SH-SY5Y (cell line): Measurements from ENCODE around the gene EFEMP2.

Experiments
- GATA2 ChIP-seq: IDR thresholded peaks from 2 replicates; pipeline ENCODE4 v1.6.1; 2011; ENCODE audit warnings: mild to moderate bottlenecking, low read depth, low read length
- GATA3 ChIP-seq: IDR thresholded peaks from 2 replicates; pipeline ENCODE4 v1.6.1; 2011; ENCODE audit warnings: low read depth, mild to moderate bottlenecking, low read length, moderate library complexity

DNA sequence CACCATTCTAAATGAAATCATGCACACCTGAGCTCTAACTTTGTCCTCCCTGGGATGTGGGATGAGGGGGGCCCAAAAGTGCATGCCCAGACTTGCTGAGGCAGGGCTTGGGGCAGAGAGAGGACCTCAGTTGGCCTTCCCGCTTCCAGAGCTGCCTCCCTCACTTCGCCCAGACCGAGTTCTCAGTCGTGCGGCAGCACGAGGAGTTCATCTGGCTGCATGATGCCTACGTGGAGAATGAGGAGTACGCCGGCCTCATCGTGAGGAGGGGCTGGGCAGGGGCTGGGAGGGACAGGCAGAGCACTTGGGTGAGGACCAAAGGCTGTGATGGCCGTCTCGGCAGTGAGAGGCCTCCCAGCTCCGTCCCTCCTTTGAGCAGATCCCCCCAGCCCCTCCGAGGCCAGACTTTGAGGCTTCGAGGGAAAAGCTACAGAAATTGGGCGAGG, 22.8 kb downstream of the EFEMP2 start:
- no peak for TF ChIP-seq GATA2
- no peak for TF ChIP-seq GATA3
